HepG2 (cell line): ENCODE results near the gene TDRD5. TPM values are rescaled to one million over a fixed set of nuclear protein-coding genes. Genes with fewer than 3 reads are reported as not detected.

Experiments used
- ATAC-seq: fragments of 200-7000 bp; cut with Tn5 transposase; 3 replicates; pipeline ENCODE4 v1.9.1; 2020; ENCODE audit warnings: mild to moderate bottlenecking, moderate library complexity
- BruUV-seq: library from RNA; stranded (reverse); fragments of 400-500 nt; replicated peaks from 2 replicates; lab custom pipeline; 2021; lab: Mats Ljungman, UMichigan
- CTCF ChIA-PET: fragments of 300-600 bp; formaldehyde crosslinking; extraction: SDS; loops from one replicate; lab custom pipeline; 2021; ENCODE audit warnings: low total read pairs, inconsistent platforms, low intra/inter-chr PET ratio; lab: Yijun Ruan, JAX
- POLR2A ChIA-PET: fragments of 350-600 bp; sonication (Branson Sonifier 250); formaldehyde crosslinking; loops from one replicate; lab custom pipeline; 2020; ENCODE audit warnings: antibody characterized with exemption, inconsistent platforms; lab: Yijun Ruan, JAX
- DNase-seq: peaks from one replicate; pipeline ENCODE4 v3.0.0-alpha.2; 2015; ENCODE audit warnings: low spot score
- FAIRE-seq: peaks from 3 replicates; lab custom pipeline; 2011; peaks lifted over from hg19 to GRCh38; lab: Jason Lieb, UNC
- H2AFZ ChIP-seq: one replicate; pipeline ENCODE4 v1.6.1; 2011; ENCODE audit warnings: low read length, inconsistent platforms
- H3K27ac ChIP-seq: fragments of 300-600 bp; 3 replicates; pipeline ENCODE4 v1.8.0; 2011; ENCODE audit warnings: mixed run types, mild to moderate bottlenecking, mixed read lengths, low read length, inconsistent platforms; ENCODE audit not compliant: insufficient read depth; ENCODE audit errors: extremely low read length
- H3K27me3 ChIP-seq, 2 experiments: fragments of 200-600 bp in 1 of 2; 2 replicates in 1 of 2; 3 replicates in 1 of 2; pipeline versions ENCODE4 v1.6.0 to v1.8.0; 2011; ENCODE audit warnings: low read length in 2 of 2, mild to moderate bottlenecking in 2 of 2, moderate library complexity in 2 of 2, inconsistent platforms in 1 of 2; ENCODE audit not compliant: insufficient read depth in 2 of 2, control insufficient read depth in 1 of 2
- H3K36me3 ChIP-seq, 2 experiments: fragments of 200-600 bp in 1 of 2; replicated peaks in 1 of 2; 2 replicates in 1 of 2; 3 replicates in 1 of 2; pipeline versions ENCODE4 v1.5.1 to v1.8.0; 2011; ENCODE audit warnings: low read length in 2 of 2, inconsistent platforms in 1 of 2; ENCODE audit not compliant: insufficient read depth in 2 of 2, control insufficient read depth in 1 of 2
- H3K4me1 ChIP-seq: 2 replicates; pipeline ENCODE4 v1.5.1; 2012; ENCODE audit warnings: low read length, inconsistent platforms; ENCODE audit not compliant: insufficient read depth
- H3K4me2 ChIP-seq: 2 replicates; pipeline ENCODE4 v1.6.0; 2011; ENCODE audit warnings: low read depth, low read length, inconsistent platforms
- H3K4me3 ChIP-seq, 3 experiments: fragments of 200-600 bp in 1 of 3; sonication (generic), shearing (Covaris generic) in 1 of 3; replicated peaks in 1 of 3; 2 replicates each; pipeline ENCODE4 v1.5.1; 2011 to 2016; ENCODE audit warnings: low read length in 3 of 3, inconsistent platforms in 2 of 3, low read depth in 2 of 3, mild to moderate bottlenecking in 2 of 3, control low read depth in 1 of 3, mixed read lengths in 1 of 3; ENCODE audit not compliant: insufficient read depth in 1 of 3
- H3K79me2 ChIP-seq: one replicate; pipeline ENCODE4 v1.6.1; 2011; ENCODE audit warnings: low read length, inconsistent platforms; ENCODE audit not compliant: insufficient read depth
- H3K9ac ChIP-seq: 2 replicates; pipeline ENCODE4 v1.6.0; 2011; ENCODE audit warnings: mild to moderate bottlenecking, low read depth, low read length, inconsistent platforms; ENCODE audit not compliant: insufficient read depth
- H3K9me3 ChIP-seq: 2 replicates; pipeline ENCODE4 v1.5.1; 2012; ENCODE audit warnings: mild to moderate bottlenecking, low read length
- H4K20me1 ChIP-seq: 2 replicates; pipeline ENCODE4 v1.6.0; 2011; ENCODE audit warnings: inconsistent platforms, mild to moderate bottlenecking, low read length, moderate library complexity; ENCODE audit not compliant: insufficient read depth
- EEA1 ChIP-seq: sonication (generic); formaldehyde crosslinking; IDR thresholded peaks from 2 replicates; pipeline ENCODE4 v1.5.1; 2020; ENCODE audit warnings: mild to moderate bottlenecking, missing genetic modification reagents, borderline replicate concordance
- MAFK ChIP-seq, 2 experiments: IDR thresholded peaks in 1 of 2; conservative IDR thresholded peaks in 1 of 2; 2 replicates each; pipeline ENCODE4 v1.6.1; 2011; ENCODE audit warnings: improper control_type of control experiment in 2 of 2, low read length in 2 of 2
- RFX3 ChIP-seq: IDR thresholded peaks from 2 replicates; pipeline ENCODE4 v1.6.1; 2016; ENCODE audit warnings: missing biosample characterization, missing genetic modification reagents
- ZNF7 ChIP-seq: IDR thresholded peaks from 2 replicates; pipeline ENCODE4 v1.6.1; 2016; ENCODE audit warnings: missing biosample characterization, missing genetic modification reagents
- WGBS: methylation state at CpG from one replicate; pipeline ENCODE4 v1.1.6; 2017; ENCODE audit warnings: low lambda C conversion rate; 5-methylcytosine and 5-hydroxymethylcytosine counted together
- in situ Hi-C: cut with HindIII; loops from 2 replicates; pipeline ENCODE4 v1.10.0; 2017; ENCODE audit warnings: low pct_unique_long_range_greater_than_20kb; ENCODE audit not compliant: extremely low pct_ligation_motif_present
- intact Hi-C: fragments of 100-400 bp; cut with micrococcal nuclease; formaldehyde crosslinking; loops from one replicate; pipeline ENCODE4 v1.10.0; 2022; ENCODE audit not compliant: unreplicated experiment
- polyA plus RNA-seq, 8 experiments: library from polyadenylated mRNA; depleted of rRNA in 3 of 8; stranded (reverse) in 7 of 8; unstranded in 1 of 8; fragments of >200 nt; fragmentation: Illumina TruSeq in 4 of 8; extraction: Trizol in 4 of 8; gene quantifications; 2 replicates each; pipeline versions ENCODE4 v1.2.1 to v1.2.3, GENCODE V29; 2011 to 2016; ENCODE audit warnings: low read depth in 4 of 8, missing spikeins in 1 of 8, mixed read lengths in 1 of 8; ENCODE audit not compliant: insufficient read depth in 1 of 8
- total RNA-seq, 5 experiments: library from RNA; depleted of rRNA; stranded (reverse); fragments of >200 nt; fragmentation: Illumina TruSeq; extraction: Trizol; gene quantifications; 2 replicates each; pipeline ENCODE4 v1.2.3, GENCODE V29; 2016; ENCODE audit warnings: low read depth in 1 of 5
- TF ChIP-seq, protein P1 (sequence below): sonication (generic); formaldehyde crosslinking; IDR thresholded peaks from 2 replicates; pipeline ENCODE4 v1.4.0; 2020; ENCODE audit warnings: missing genetic modification reagents, borderline replicate concordance
- TF ChIP-seq, protein P2 (sequence below): sonication (generic); formaldehyde crosslinking; IDR thresholded peaks from 2 replicates; pipeline ENCODE4 v1.5.0; 2020; ENCODE audit warnings: mild to moderate bottlenecking, missing genetic modification reagents
- TF ChIP-seq, protein P3 (sequence below): sonication (generic); formaldehyde crosslinking; conservative IDR thresholded peaks from 2 replicates; pipeline ENCODE4 v1.8.0; 2022; ENCODE audit warnings: low read depth, missing genetic modification reagents

TDRD5 gene
- total and polyA plus RNA-seq, 2 of the 13 experiments (the other 11 are each of a cell fraction or from before 2014, with no cell fraction given) = not detected

- CTCF ChIA-PET = no interaction called here
- H3K27ac ChIP-seq = no peak overlapping the region
- H2AFZ ChIP-seq = no peak overlapping the region
- peaks cover 0 to 22% of the 10 kb centered on the region in 2 experiments; a peak in 2 of 5 replicates for H3K27me3 ChIP-seq
- DNase-seq (no peak), ATAC-seq (no peak), FAIRE-seq (no peak)
- POLR2A ChIA-PET = no interaction called here
- no peak for TF ChIP-seq ZNF7 (CRISPR knock-in tag)
- no peak for TF ChIP-seq MAFK (conservative IDR thresholded peaks at IDR 0.05 in 1 of 2, IDR thresholded peaks at IDR 0.05 in 1 of 2; ENCODE audit: low read length in 2 of 2)
- TF ChIP-seq, protein P1, sequence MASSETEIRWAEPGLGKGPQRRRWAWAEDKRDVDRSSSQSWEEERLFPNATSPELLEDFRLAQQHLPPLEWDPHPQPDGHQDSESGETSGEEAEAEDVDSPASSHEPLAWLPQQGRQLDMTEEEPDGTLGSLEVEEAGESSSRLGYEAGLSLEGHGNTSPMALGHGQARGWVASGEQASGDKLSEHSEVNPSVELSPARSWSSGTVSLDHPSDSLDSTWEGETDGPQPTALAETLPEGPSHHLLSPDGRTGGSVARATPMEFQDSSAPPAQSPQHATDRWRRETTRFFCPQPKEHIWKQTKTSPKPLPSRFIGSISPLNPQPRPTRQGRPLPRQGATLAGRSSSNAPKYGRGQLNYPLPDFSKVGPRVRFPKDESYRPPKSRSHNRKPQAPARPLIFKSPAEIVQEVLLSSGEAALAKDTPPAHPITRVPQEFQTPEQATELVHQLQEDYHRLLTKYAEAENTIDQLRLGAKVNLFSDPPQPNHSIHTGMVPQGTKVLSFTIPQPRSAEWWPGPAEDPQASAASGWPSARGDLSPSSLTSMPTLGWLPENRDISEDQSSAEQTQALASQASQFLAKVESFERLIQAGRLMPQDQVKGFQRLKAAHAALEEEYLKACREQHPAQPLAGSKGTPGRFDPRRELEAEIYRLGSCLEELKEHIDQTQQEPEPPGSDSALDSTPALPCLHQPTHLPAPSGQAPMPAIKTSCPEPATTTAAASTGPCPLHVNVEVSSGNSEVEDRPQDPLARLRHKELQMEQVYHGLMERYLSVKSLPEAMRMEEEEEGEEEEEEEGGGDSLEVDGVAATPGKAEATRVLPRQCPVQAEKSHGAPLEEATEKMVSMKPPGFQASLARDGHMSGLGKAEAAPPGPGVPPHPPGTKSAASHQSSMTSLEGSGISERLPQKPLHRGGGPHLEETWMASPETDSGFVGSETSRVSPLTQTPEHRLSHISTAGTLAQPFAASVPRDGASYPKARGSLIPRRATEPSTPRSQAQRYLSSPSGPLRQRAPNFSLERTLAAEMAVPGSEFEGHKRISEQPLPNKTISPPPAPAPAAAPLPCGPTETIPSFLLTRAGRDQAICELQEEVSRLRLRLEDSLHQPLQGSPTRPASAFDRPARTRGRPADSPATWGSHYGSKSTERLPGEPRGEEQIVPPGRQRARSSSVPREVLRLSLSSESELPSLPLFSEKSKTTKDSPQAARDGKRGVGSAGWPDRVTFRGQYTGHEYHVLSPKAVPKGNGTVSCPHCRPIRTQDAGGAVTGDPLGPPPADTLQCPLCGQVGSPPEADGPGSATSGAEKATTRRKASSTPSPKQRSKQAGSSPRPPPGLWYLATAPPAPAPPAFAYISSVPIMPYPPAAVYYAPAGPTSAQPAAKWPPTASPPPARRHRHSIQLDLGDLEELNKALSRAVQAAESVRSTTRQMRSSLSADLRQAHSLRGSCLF (CRISPR knock-in tag) = no peak
- TF ChIP-seq EEA1 (CRISPR knock-in tag) = no peak
- TF ChIP-seq, protein P2, sequence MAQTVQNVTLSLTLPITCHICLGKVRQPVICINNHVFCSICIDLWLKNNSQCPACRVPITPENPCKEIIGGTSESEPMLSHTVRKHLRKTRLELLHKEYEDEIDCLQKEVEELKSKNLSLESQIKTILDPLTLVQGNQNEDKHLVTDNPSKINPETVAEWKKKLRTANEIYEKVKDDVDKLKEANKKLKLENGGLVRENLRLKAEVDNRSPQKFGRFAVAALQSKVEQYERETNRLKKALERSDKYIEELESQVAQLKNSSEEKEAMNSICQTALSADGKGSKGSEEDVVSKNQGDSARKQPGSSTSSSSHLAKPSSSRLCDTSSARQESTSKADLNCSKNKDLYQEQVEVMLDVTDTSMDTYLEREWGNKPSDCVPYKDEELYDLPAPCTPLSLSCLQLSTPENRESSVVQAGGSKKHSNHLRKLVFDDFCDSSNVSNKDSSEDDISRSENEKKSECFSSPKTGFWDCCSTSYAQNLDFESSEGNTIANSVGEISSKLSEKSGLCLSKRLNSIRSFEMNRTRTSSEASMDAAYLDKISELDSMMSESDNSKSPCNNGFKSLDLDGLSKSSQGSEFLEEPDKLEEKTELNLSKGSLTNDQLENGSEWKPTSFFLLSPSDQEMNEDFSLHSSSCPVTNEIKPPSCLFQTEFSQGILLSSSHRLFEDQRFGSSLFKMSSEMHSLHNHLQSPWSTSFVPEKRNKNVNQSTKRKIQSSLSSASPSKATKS = no peak
- TF ChIP-seq RFX3 (CRISPR knock-in tag) = no peak
- TF ChIP-seq, protein P3, sequence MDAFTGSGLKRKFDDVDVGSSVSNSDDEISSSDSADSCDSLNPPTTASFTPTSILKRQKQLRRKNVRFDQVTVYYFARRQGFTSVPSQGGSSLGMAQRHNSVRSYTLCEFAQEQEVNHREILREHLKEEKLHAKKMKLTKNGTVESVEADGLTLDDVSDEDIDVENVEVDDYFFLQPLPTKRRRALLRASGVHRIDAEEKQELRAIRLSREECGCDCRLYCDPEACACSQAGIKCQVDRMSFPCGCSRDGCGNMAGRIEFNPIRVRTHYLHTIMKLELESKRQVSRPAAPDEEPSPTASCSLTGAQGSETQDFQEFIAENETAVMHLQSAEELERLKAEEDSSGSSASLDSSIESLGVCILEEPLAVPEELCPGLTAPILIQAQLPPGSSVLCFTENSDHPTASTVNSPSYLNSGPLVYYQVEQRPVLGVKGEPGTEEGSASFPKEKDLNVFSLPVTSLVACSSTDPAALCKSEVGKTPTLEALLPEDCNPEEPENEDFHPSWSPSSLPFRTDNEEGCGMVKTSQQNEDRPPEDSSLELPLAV (CRISPR knock-in tag) = no peak
- H3K79me2 ChIP-seq = no peaks in the 10 kb centered on the region
- no peaks in the 10 kb centered on the region for H3K4me1 ChIP-seq
- in situ Hi-C loops = no loop called here
- no peak overlapping the region for H3K4me2 ChIP-seq
- 0% methylated on average over 2 of the region's 2 CpGs for WGBS
- no TSS peak for BruUV-seq
- H3K9me3 ChIP-seq = no peaks in the 10 kb centered on the region
- no peak overlapping the region for H3K4me3 ChIP-seq
- no peak overlapping the region for H3K9ac ChIP-seq
- H3K36me3 ChIP-seq = no peaks in the 10 kb centered on the region
- no peaks in the 10 kb centered on the region for H4K20me1 ChIP-seq
- intact Hi-C loops = no loop called here
Measured at GRCh38 chr1:179728271-179728670, 136.6 kb downstream of the TDRD5 start.
